Measurements from ENCODE around the gene CERK. TPM values are rescaled to one million over a fixed set of nuclear protein-coding genes. Genes with fewer than 3 reads are reported as not detected.

The CERK gene
- total and polyA plus RNA-seq, 2 of the 8 experiments (the other 6 are each of a cell fraction or from before 2014, with no cell fraction given) = 26.6 to 59.0 TPM

DNA sequence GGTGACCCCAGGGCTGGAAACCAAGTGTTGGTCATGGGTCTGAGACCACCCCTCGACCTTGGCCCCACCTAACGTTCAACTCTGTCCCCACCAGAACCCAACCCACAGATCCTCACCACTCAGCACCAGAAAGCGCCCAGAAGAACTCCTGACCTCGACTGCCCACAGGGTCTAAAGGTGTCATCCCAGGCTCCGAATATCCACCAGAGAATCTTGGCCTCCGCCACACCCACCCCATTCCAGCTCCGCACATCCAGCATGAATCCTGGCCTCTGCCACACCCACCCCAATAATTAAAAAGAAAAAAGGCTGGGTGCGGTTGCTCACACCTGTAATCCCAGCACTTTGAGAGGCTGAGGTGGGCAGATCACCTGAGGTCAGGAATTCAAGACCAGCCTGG, 1.3 kb downstream of the CERK start (continued):
- no peak for TF ChIP-seq TAF7 (optimal IDR thresholded peaks at IDR 0.05; ENCODE audit: borderline replicate concordance, low read depth, low read length)
- TF ChIP-seq ASH2L (IDR thresholded peaks at IDR 0.05; ENCODE audit: low read length) = no peak
- no peak for TF ChIP-seq CBX8 (IDR thresholded peaks at IDR 0.05; ENCODE audit: borderline replicate concordance, low read depth, low read length)
- no peak for TF ChIP-seq BACH1 (IDR thresholded peaks at IDR 0.05; ENCODE audit: low read length)
- TF ChIP-seq RNF2 (IDR thresholded peaks at IDR 0.05; ENCODE audit: borderline replicate concordance, low read depth, low read length, missing control alignments, poor library complexity, severe bottlenecking) = no peak
- TF ChIP-seq SIX5 (IDR thresholded peaks at IDR 0.05; ENCODE audit: low read depth, low read length) = no peak
- no peak for TF ChIP-seq SAP30 (IDR thresholded peaks at IDR 0.05; ENCODE audit: insufficient read depth, insufficient replicate concordance, low read length)
- no peak for TF ChIP-seq TBP (IDR thresholded peaks at IDR 0.05; ENCODE audit: low read depth, low read length)

All from H1 (cell line).